ENCODE results near the gene KDM1B. TPM values are rescaled to one million over a fixed set of nuclear protein-coding genes. Genes with fewer than 3 reads are reported as not detected.

The KDM1B gene
- total and polyA plus RNA-seq, 2 experiments from 2014 or later = 3.8 to 9.0 TPM

GRCh38 chr6:18122128-18123093, 32.8 kb upstream of the KDM1B start, which contains the start of gene NHLRC1:
NHLRC1 (minus strand) TSS chr6:18122677; CDS start chr6:18122606, 71 bp downstream.
- peak; percentile 90 for ATAC-seq
- H3K4me1 ChIP-seq (ENCODE audit: insufficient read depth) = no peaks in the 10 kb centered on the region
- H3K36me3 Mint-ChIP-seq (ENCODE audit: low read depth) = no peaks in the 10 kb centered on the region; the same call in 2 of the 3 replicates
- H4K20me1 ChIP-seq (replicated peaks; ENCODE audit: insufficient read depth) = no peaks in the 10 kb centered on the region
- peaks cover 7% of the 10 kb centered on the region; the same call in 2 of the 3 replicates for H3K4me1 Mint-ChIP-seq
- TF ChIP-seq ZNF462 (CRISPR knock-in tag; IDR thresholded peaks at IDR 0.05) = no peak
- TF ChIP-seq STAT1 (IDR thresholded peaks at IDR 0.05; ENCODE audit: unreplicated experiment) = no peak
- TF ChIP-seq POLR2AphosphoS5 (IDR thresholded peaks at IDR 0.05; ENCODE audit: low read depth) = peak; percentile 52; the same call in 1 of the 2 replicates
- TF ChIP-seq ZNF114 (CRISPR knock-in tag; IDR thresholded peaks at IDR 0.05) = no peak
- no peak for TF ChIP-seq EZH2 (IDR thresholded peaks at IDR 0.05; ENCODE audit: low read depth, unreplicated experiment)
- TF ChIP-seq ZNF331 (CRISPR knock-in tag; IDR thresholded peaks at IDR 0.05; ENCODE audit: low read depth) = no peak
- TF ChIP-seq JUNB (IDR thresholded peaks at IDR 0.05; ENCODE audit: unreplicated experiment) = no peak
- peak; percentile 92 for TF ChIP-seq CREB1 (CRISPR knock-in tag; IDR thresholded peaks at IDR 0.05; ENCODE audit: low read depth)
- no peak for TF ChIP-seq REST (IDR thresholded peaks at IDR 0.05; ENCODE audit: unreplicated experiment)
- TF ChIP-seq CTCF (conservative IDR thresholded peaks at IDR 0.05; ENCODE audit: low read depth in 2 of 2) = peak; percentile 70 to 91
- no peak for TF ChIP-seq EZH2phosphoT487 (IDR thresholded peaks at IDR 0.05; ENCODE audit: unreplicated experiment)
- no peak for TF ChIP-seq NANOG (IDR thresholded peaks at IDR 0.05; ENCODE audit: borderline replicate concordance)
- no peak for TF ChIP-seq ETS1 (IDR thresholded peaks at IDR 0.05)
- H3K27ac ChIP-seq (ENCODE audit: low read depth) = no peak within 1 kb of the TSS
- H3K4me3 Mint-ChIP-seq = peak within 1 kb of the TSS; percentile 59
- H3F3A ChIP-seq (replicated peaks; ENCODE audit: low read depth) = 0 out of 2 replicates have a peak, but pooled peaks cover 3% of the 10 kb centered on the region
- H3K4me3 ChIP-seq = peak within 1 kb of the TSS; percentile 49
- no peaks in the 10 kb centered on the region; the same call in 1 of the 2 replicates for H3K9me2 ChIP-seq (ENCODE audit: insufficient read depth)
- peak within 1 kb of the TSS; percentile 98 for H2AFZ ChIP-seq
- H3K27me3 ChIP-seq (ENCODE audit: insufficient read depth) = peaks cover 22% of the 10 kb centered on the region
- no peak within 1 kb of the TSS for H3K27ac Mint-ChIP-seq
- peak; percentile 92 for DNase-seq (ENCODE audit: low spot score)
- peaks cover 17% of the 10 kb centered on the region for H3K27me3 Mint-ChIP-seq (ENCODE audit: insufficient read depth, low read depth, poor library complexity)
- no peaks in the 10 kb centered on the region for H3K79me2 ChIP-seq (replicated peaks; ENCODE audit: insufficient read depth)
- H3K9me3 Mint-ChIP-seq = peaks cover 5% of the 10 kb centered on the region; the same call in 1 of the 3 replicates
- H3K36me3 ChIP-seq (ENCODE audit: insufficient read depth) = no peaks in the 10 kb centered on the region
- H3K4me2 ChIP-seq = peak within 1 kb of the TSS; percentile 73

All from GM23338 (cell line).